GM19240 (cell line): ENCODE data around the gene SLC6A1.
A peak's percentile ranks its signal among the peaks of the same experiment; 100 is the strongest.

Experiments used
- DNase-seq: peaks from one replicate; pipeline ENCODE4 v3.0.0; 2011; ENCODE audit warnings: low spot score; ENCODE audit not compliant: insufficient read length

SLC6A1 gene

DNA sequence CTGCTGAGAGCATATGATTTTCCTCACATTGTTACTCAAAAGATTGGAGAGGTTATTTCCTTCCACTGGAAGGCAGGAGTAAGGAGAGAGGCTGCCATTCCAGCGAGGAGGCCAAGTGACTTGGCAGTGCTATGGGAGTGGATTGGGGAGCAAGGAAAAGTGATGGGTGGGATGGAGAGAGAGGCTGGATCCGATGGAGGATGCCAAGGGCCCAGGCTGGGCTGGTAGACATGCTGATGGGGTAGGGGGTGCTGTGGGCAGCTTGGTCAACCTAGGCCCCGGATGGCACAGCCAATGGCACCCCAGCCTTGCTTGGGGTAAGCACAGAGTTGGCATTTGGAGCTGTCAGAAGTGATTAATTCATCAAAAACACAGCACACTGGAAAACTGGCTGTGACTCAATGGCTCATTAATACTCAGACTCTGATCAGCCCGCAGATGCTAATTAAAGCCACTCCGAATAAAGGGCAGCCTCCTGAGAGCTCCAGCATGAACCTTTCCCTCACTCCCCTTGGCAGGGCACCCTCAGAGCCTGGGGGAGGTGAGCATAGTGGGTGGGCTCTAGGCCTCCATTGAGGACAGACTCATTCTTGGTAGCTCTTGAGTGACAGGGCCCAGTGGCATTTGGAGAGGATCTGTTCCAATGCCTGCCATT, 22.1 kb upstream of the SLC6A1 start:
- no peak for DNase-seq

DNA sequence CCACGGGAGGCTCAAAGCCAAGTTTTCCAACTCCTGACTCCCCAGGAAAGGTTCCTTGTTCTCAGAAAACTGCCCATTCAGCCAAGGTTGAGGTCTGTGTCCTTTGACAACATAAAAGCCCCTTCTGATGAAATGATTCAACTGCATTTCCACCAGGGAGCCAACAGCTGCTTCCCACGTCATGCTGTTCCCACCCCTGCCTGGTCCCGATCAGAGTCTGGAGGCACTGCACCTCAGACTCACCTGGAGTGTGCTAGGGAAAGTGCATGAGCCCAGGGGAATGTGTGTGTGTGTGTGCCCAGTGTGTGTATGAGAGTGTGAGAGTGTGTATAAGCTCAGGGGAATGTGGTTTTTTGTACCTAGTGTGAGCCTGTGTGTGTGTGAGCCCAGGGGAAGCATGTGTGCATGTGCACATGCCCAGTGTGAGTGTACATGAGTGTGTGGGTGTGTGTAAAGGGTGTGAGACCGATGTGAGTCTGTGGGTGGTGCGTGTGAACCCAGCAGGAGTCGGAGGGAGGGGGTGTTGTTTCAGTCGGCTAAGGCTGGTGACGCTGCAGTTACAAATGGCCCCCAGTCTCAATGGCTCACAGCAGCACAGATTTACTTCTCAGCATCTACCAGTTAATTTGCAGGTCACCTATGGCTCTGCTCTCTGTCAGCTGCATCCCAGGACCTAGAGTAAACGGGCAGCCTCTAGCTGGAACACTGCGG, 20.3 kb upstream of the SLC6A1 start:
- no peak for DNase-seq

DNA sequence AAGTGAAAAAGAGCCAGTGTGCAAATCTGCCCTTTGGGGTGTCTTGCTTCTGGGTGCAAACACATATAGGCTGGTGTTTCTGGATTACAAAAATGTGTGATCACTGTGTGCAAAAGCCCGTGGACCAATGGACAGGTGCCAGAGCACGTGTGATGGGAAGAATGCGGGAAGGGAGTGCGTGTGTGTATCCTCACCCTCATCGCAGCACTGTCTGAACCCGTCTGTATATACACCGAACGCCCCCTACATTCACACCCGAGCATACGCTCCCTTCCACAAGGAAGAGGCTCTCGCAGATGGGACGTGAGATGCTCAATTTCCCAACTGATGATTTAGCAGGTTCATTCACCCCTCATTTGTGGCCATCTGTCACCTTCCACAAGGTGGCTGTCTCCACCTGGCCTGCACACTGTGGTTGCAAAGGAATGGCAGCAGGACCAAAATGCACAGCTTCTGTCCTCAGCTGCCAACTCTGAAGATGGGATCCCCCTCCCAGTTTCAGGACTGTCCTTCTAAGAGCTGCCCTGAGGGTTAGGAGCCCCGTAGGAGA, 19.4 kb upstream of the SLC6A1 start:
- no peak for DNase-seq

DNA sequence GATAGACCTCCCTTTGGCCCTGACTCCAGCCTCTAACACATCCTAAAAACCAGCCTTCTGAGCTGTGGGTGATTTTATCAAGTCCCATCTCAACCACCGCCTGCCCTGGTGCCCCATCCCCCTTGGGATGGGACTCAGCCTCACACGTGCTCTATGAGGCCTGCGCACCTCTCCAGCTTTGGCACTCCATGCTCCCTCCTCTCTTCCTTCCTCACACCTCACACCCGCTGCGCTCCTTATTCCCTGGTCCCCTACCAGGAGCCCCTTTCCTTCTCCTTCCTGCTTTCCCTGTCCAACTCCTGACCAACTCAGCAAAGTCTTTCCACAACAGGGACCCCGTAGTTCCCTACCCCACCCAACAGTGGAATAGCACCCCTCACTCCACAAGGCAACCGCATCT, 18.4 kb upstream of the SLC6A1 start:
- DNase-seq = no peak

DNA sequence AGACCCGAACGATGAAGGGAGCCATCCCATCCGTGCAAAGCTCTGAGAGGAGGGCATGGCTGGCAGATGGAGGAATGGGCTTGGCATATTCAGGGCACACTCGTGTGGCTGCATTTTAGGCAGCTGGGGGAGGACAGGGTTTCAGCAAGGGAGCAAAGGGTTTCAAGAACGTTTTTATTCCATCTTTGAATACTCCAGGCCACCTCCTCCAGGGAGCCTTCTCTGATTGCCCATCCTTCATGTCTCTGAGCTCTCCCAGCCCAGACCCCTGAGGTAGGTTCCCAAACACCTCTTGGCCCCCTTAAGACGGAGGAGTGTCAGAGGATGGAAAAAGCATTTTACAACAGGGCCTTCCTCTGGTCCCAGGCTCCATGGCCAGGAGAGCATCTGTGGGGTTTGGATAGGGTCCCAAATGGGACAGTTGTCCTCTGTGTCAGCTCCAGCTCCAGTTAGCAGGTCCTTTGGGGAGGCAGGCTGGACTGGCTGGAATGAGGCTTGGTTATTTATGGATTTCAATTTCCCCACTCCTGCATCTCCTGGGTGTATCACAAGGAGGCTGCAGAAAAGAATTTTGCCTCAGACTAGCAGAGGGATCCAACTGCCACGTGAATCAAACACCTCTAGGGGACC, 17.7 kb upstream of the SLC6A1 start:
- DNase-seq = no peak

DNA sequence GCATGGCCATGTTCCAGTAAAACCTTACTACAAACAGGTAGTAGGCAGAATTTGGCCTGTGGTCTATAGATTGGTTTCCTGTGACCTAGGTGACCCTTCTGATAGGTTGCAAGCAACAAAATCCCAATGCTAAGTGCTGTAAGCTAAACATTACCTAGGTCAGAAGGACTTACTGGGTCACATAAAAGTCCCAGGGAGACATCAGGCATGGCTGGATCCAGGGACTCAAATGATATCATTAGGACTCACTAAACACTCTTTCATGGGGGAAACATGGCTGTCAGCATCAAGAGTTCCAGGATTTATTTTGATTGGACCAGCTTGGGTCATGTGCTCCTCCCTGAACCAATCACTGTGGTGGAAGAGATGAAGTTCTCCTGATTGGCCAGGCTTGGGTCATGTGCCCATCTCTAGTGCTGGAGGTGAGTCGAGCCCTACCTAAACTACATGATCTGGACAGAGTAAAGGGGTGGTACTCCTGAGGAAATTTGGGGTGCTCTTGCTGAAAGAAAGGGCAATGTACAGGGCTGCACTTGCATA, 16.8 kb upstream of the SLC6A1 start:
- DNase-seq = no peak

DNA sequence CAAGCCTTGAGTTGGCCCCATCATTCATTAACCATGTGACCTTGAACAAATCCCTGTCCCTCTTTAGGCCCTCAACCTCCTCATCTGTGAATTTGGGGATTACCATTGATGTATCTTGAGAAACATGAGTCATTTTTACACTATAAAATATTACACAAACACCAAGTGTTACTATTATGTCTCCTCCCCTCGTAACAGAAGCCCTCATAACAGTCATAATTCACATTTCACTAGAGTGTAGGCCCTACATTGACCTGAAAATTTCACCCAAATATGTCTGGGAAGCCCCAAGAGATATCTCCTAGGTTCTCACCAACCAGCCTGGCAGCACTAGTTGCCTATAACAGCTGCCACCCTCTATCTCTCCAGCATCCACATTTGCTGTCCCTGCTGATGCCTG, 15.8 kb upstream of the SLC6A1 start:
- DNase-seq = no peak

DNA sequence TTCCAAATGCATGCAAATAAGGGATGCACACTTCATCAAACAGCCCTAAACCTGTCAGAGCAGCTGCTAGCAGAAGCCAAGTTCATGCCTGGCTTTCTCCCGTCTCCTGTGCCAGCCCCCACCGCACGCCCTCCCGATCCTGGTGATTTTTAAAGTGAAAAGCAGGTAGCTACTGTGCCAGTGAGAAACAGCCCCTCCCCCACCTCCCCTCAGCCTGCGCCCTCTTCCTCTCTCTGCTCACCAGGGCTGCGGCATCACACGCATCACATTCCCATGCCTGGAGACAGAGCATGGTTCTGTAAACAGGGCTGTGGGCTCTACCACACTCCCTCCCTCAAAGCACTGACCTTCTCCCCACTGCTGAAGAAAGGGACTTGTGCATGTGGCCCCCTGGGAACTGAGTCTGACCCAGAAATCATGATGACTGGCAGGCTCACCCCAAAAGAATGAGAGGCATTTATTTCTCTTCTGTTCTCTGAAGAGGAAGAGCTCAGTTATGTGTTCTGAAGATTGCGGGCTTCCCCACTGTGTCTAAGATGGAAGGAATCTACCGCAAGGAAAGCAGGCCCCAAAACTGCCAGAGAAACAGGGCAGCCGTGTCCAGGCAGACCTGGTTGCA, 14.5 kb upstream of the SLC6A1 start:
- no peak for DNase-seq

DNA sequence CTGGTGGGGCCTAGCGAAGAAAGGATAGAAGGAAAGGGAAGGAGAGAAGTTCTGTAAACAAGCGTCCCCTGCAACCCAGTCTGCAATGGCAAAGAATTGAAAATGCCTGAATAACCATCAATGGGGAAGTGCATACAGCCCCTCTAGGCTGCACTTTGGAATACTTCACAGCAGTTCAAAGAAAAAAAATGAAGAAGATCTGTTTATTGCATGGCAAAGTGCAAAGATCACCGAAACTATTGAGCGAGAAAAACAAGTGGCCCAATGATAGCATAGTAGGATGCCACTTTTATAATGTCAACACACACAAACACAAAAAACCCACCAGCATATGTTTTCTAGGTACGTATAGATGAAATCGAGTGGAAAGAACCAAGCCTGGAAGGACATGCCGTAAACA, 13.6 kb upstream of the SLC6A1 start:
- no peak for DNase-seq

DNA sequence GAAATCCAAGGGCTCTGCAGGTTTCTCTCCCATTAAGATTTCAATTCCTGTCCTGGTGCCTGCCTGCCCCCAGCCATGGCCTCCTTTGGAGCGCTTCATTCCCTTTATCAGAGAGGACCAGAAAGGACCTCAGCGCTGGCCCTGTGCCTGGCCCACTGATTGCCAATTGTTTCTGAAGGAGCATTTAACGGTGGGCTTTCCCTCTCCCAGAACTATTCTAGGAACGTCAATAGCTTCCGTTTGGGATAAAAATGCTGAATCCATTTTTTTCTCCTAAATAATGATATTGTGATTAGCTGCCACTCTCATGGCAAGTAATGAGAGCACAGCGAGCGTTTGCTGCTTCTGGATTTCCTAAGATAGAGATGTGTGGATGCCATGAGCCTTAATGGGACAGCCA, 12.2 kb upstream of the SLC6A1 start:
- no peak for DNase-seq

DNA sequence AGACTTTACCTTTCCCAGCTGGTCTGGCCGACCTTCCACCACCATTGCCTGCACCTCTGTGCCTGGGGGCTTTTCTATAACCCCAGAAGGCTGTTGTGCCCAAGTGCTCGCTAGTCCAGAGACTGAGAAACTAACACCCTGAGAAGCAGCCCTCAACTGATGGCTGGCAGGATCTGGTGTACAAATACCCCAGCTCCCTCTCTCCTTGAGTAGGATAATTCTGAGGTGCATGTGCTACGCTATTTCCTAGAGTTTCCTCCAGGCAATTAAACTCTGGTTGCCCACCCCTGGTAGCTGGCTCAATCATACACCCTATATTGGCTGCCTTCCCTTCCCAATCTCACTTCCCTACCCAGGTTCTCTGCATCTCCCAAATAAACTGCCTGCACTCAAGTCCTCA, 11.5 kb upstream of the SLC6A1 start:
- DNase-seq = no peak

DNA sequence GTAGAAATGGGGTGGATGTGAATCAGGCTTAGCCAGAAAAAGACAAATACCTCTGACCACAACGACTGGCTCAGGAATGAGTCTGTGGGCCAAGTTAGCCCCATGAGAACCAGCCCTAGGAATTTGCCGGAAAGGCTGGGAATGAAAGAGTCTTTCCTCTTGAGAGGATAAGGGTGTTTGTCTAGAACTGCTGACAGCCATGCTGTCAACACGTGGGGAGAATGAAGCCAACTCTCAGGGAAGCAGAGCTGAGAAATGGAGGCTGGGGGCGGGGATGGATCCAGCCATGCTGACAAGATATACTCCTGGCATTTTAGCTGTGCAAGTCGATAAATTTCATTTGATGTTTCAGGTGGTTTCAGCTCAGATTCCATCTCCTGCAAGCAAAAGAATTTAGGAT, 10.6 kb upstream of the SLC6A1 start:
- DNase-seq = no peak

DNA sequence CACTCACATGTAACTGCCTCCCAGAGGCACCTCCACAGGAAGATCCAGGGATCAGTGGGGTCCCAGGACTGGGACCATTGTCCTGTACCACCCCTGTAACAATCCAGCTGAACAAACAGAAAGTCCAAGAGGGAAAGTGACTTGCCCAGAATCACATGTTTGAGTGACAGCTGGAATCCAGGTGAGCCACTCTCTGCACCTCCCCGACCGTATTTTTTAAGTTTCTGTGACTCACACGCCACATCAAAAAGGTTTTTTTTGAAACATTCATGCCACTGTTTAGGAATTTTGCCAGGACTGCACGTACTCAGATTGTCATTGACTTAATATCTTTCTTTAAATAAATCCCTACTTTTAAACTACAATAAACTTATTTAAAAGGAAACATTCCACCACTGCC, 9.8 kb upstream of the SLC6A1 start:
- DNase-seq = no peak

DNA sequence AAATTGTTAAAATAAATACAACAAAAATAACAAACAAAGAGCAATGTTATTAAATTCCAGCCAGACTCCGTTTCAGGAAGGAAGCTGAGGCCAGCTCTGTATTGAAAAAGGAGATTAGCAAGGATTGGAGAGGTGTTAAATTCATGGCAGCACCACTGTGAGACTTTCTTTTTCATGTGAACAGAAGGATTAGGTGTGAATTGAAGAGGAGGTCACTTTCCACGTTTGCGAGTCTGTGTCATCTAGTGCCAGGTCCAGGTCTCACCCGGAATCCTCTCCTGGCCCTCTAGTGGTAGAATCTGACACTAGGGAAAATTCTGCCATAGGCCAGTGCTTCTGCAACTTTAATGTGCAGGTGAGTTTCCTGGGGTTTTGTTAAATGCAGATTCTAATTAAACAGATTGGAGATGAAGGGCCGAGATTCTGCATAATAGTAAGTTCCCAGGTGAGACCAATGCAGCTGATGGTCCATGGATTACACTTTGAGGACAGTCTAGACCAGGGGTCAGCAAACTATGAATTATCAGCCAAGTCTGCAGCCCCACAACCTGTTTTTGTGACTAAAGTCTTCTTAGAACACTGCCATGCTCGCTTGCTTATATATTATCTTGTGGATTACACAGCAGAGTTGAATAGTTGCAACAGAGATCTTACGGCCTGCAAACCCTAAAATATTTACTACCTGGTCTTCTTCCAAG, 9.2 kb upstream of the SLC6A1 start:
- peak; percentile 56 for DNase-seq

DNA sequence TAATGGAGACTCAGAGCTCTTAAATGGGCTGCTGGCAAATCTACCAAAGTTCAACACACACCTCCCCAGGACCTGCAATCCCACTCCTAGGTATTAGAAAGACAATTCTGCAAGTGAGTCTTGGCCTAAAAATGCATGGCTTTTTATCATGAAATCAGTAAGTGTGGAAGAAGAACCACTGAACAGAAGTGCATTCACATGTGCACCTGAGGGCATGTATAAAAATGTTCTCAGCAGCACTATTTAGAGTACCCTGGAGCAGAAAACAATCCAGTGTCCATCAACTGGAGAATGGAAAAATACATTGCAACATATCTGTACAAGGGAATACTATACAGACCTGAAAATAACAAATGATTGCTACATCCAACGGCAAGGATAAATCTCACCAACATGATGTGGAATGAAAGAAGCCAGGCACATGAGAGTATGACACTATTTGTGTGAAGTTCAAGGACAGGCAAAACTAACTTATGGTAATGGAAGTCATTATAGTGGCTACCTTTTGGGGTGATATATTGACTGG, 8.1 kb upstream of the SLC6A1 start:
- DNase-seq = no peak

DNA sequence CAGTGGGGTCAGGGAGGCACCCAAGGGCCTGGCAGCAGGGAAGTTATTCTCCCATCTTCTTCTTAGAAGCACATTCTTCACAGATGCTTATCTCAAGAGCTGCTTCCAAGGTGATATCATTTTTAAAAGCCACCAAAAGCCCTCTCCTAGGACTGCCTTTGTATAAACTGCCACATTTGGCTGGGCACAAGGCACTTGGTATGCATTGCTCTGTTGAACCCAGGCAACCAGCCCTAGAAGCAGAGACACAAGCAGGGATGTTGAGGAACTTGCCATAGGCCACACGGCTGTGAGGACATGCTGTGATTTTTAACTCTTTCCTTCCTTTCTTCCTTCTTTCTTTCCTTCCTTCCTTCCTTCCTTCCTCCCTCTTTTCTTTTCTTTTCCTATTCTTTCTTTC, 7.4 kb upstream of the SLC6A1 start:
- no peak for DNase-seq

DNA sequence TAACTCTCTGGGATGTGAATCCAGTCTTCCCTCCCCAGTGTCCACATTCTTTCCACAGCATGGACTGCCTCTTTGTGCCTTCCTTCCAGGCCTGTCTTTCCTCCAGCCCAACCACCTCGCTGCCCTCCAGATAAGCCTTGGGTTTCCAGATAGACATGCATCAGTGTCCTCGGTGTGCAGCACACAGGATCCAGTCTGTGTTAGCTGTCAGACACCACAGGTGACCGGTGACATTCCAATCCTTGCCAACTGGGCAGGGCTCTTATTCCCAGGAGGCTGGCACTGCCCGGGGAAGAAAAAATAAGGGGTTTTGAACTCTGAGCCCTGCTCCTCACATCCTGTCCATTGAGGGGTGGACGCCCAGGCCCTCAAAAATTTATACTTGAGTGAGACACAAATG, 6.0 kb upstream of the SLC6A1 start:
- DNase-seq = no peak

DNA sequence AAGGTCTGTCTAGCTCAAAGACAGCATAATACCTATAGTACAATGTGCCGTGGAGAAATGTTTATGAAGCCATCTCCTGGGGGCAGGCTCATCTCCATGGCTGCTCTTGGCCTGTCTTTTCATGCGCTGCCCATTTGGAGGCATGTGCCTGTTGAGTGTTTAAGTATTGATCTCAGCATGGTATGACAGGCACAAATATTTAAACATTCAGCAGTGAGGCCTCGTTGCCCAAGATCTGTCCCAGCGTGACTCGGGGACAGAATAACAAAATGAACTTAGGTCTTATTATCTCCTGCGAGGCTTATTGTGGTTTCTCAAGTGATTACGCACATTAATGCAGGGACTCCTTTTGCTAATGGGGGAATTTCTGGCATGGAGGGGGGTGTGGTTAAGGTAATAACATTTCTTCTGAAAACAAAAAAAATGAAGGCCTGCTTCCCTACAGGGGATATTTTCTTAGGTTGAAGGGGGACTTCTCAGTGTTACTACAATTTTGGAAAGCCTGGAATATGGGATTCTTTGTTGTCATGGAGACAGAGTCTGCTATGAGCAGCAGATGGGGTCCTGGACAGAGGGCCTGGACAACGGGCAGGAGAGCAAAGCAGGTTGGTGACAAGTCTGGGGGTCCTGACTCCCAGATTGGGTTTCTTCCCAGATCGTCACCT, 4.4 kb upstream of the SLC6A1 start:
- DNase-seq = no peak

DNA sequence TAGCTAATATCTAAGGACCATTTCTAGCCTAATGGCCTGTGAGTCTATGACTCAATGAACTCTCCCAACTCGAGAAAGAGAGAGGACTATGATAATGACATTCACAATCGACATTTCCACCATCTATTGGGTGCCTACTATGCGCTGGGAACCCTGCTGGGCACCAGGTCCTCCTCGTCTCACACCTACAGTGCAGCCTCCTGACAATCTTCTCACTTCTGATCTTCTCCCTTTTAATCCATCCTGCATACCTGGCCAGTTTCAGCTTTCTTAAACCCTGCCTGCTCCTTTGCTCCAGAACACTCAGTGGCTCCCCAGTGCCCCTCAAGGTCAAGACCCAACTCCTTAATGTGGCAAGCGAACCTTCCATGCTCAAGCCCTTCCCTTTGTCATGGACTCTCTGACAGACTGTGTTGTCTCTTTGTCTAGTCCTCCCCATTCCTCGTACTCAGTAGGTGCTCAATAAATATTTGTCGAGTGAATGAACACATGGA, 3.5 kb upstream of the SLC6A1 start:
- DNase-seq = no peak
